Stimulated activated memory B cell treated with anti-CD40 and anti-IgM and Interleukin-4, amounts not matched to agents 10 μg/mL and 1 μg/mL and 100 μg/mL, for 72 hours (primary cell): ENCODE data around the gene CHI3L1.

Source experiments
- ATAC-seq: fragments of 150-1000 bp; cut with Tn5 transposase; 2 replicates; pipeline ENCODE4 v1.10.0; 2021
- H3K27ac Mint-ChIP-seq: one replicate; pipeline ENCODE4 v1.8.0; 2022; ENCODE audit warnings: mild to moderate bottlenecking, mixed read lengths
- H3K27me3 Mint-ChIP-seq: one replicate; pipeline ENCODE4 v1.8.0; 2022; ENCODE audit warnings: mixed read lengths
- H3K36me3 Mint-ChIP-seq: one replicate; pipeline ENCODE4 v1.8.0; 2022; ENCODE audit warnings: mixed read lengths
- H3K4me1 Mint-ChIP-seq: one replicate; pipeline ENCODE4 v1.8.0; 2022; ENCODE audit warnings: mixed read lengths
- H3K4me3 Mint-ChIP-seq: one replicate; pipeline ENCODE4 v1.8.0; 2022; ENCODE audit warnings: mild to moderate bottlenecking, moderate library complexity, mixed read lengths
- H3K9me3 Mint-ChIP-seq: one replicate; pipeline ENCODE4 v1.8.0; 2022; ENCODE audit warnings: mixed read lengths

CHI3L1 gene

GRCh38 chr1:203145321-203146041 is 41.0 kb downstream of the CHI3L1 start:
- Mint-ChIP-seq H3K4me1 (no peaks in the 10 kb centered on the region), H3K9me3 (no peaks in the 10 kb centered on the region), H3K4me3 (no peak overlapping the region), H3K36me3 (no peaks in the 10 kb centered on the region), H3K27me3 (peaks cover 16% of the 10 kb centered on the region), H3K27ac (no peak overlapping the region)
- no peak for ATAC-seq

- Mint-ChIP-seq H3K9me3 (no peaks in the 10 kb centered on the region), H3K4me3 (no peak overlapping the region), H3K36me3 (no peaks in the 10 kb centered on the region), H3K27me3 (peaks cover 11% of the 10 kb centered on the region), H3K4me1 (no peaks in the 10 kb centered on the region), H3K27ac (no peak overlapping the region)
- ATAC-seq = no peak
Observed at GRCh38 chr1:203144661-203145060, 41.8 kb downstream of the CHI3L1 start.

GRCh38 chr1:203143641-203144040 is 42.9 kb downstream of the CHI3L1 start:
- no peaks in the 10 kb centered on the region for H3K4me1 Mint-ChIP-seq
- H3K9me3 Mint-ChIP-seq = no peaks in the 10 kb centered on the region
- H3K36me3 Mint-ChIP-seq = no peaks in the 10 kb centered on the region
- peaks cover 11% of the 10 kb centered on the region for H3K27me3 Mint-ChIP-seq
- H3K27ac Mint-ChIP-seq = no peak overlapping the region
- H3K4me3 Mint-ChIP-seq = no peak overlapping the region
- no peak for ATAC-seq

GRCh38 chr1:203142684-203143408 is 43.7 kb downstream of the CHI3L1 start:
- Mint-ChIP-seq H3K4me1 (no peaks in the 10 kb centered on the region), H3K9me3 (no peaks in the 10 kb centered on the region), H3K27ac (no peak overlapping the region), H3K4me3 (no peak overlapping the region), H3K27me3 (peaks cover 11% of the 10 kb centered on the region), H3K36me3 (no peaks in the 10 kb centered on the region)
- no peak for ATAC-seq

GRCh38 chr1:203142124-203142523 is 44.4 kb downstream of the CHI3L1 start:
- H3K36me3 Mint-ChIP-seq = no peaks in the 10 kb centered on the region
- no peak for ATAC-seq
- H3K4me1 Mint-ChIP-seq = no peaks in the 10 kb centered on the region
- no peak overlapping the region for H3K4me3 Mint-ChIP-seq
- H3K27me3 Mint-ChIP-seq = peaks cover 15% of the 10 kb centered on the region
- no peak overlapping the region for H3K27ac Mint-ChIP-seq
- no peaks in the 10 kb centered on the region for H3K9me3 Mint-ChIP-seq

GRCh38 chr1:203140743-203141520 is 45.6 kb downstream of the CHI3L1 start:
- Mint-ChIP-seq H3K27ac (no peak overlapping the region), H3K9me3 (no peaks in the 10 kb centered on the region), H3K27me3 (peaks cover 26% of the 10 kb centered on the region), H3K4me3 (no peak overlapping the region), H3K36me3 (no peaks in the 10 kb centered on the region), H3K4me1 (peaks cover 4% of the 10 kb centered on the region)
- peak; percentile 67 for ATAC-seq

GRCh38 chr1:203139976-203140475 is 46.5 kb downstream of the CHI3L1 start:
- no peak for ATAC-seq
- no peak overlapping the region for H3K27ac Mint-ChIP-seq
- no peaks in the 10 kb centered on the region for H3K9me3 Mint-ChIP-seq
- H3K36me3 Mint-ChIP-seq = no peaks in the 10 kb centered on the region
- peaks cover 8% of the 10 kb centered on the region for H3K4me1 Mint-ChIP-seq
- no peak overlapping the region for H3K4me3 Mint-ChIP-seq
- H3K27me3 Mint-ChIP-seq = peaks cover 29% of the 10 kb centered on the region

GRCh38 chr1:203138066-203138465 is 48.4 kb downstream of the CHI3L1 start:
- Mint-ChIP-seq H3K27ac (no peak overlapping the region), H3K9me3 (no peaks in the 10 kb centered on the region), H3K27me3 (peaks cover 17% of the 10 kb centered on the region), H3K36me3 (no peaks in the 10 kb centered on the region), H3K4me3 (no peak overlapping the region), H3K4me1 (peaks cover 8% of the 10 kb centered on the region)
- ATAC-seq = no peak

GRCh38 chr1:203137324-203137723 is 49.2 kb downstream of the CHI3L1 start:
- Mint-ChIP-seq H3K4me3 (no peak overlapping the region), H3K36me3 (no peaks in the 10 kb centered on the region), H3K27me3 (peaks cover 17% of the 10 kb centered on the region), H3K4me1 (peaks cover 8% of the 10 kb centered on the region), H3K27ac (no peak overlapping the region), H3K9me3 (no peaks in the 10 kb centered on the region)
- no peak for ATAC-seq

- peaks cover 8% of the 10 kb centered on the region for H3K4me1 Mint-ChIP-seq
- H3K27ac Mint-ChIP-seq = no peak overlapping the region
- peaks cover 24% of the 10 kb centered on the region for H3K27me3 Mint-ChIP-seq
- ATAC-seq = no peak
- no peaks in the 10 kb centered on the region for H3K36me3 Mint-ChIP-seq
- H3K9me3 Mint-ChIP-seq = no peaks in the 10 kb centered on the region
- H3K4me3 Mint-ChIP-seq = no peak overlapping the region
Observed at GRCh38 chr1:203136409-203137042, 50.0 kb downstream of the CHI3L1 start.

GRCh38 chr1:203135636-203136305 is 50.7 kb downstream of the CHI3L1 start:
- Mint-ChIP-seq H3K27ac (no peak overlapping the region), H3K27me3 (peaks cover 28% of the 10 kb centered on the region), H3K36me3 (no peaks in the 10 kb centered on the region), H3K4me1 (peaks cover 8% of the 10 kb centered on the region), H3K4me3 (no peak overlapping the region), H3K9me3 (no peaks in the 10 kb centered on the region)
- peak; percentile 48 for ATAC-seq

GRCh38 chr1:203133970-203134725 is 52.4 kb downstream of the CHI3L1 start:
- no peak for ATAC-seq
- Mint-ChIP-seq H3K4me3 (no peak overlapping the region), H3K9me3 (no peaks in the 10 kb centered on the region), H3K4me1 (peaks cover 8% of the 10 kb centered on the region), H3K27ac (no peak overlapping the region), H3K36me3 (no peaks in the 10 kb centered on the region), H3K27me3 (peaks cover 38% of the 10 kb centered on the region)

- ATAC-seq = no peak
- Mint-ChIP-seq H3K9me3 (no peaks in the 10 kb centered on the region), H3K27me3 (peaks cover 55% of the 10 kb centered on the region), H3K4me3 (no peak overlapping the region), H3K36me3 (no peaks in the 10 kb centered on the region), H3K27ac (no peak overlapping the region), H3K4me1 (peaks cover 24% of the 10 kb centered on the region)
Observed at GRCh38 chr1:203131548-203132200, 54.8 kb downstream of the CHI3L1 start.
